Endothelial cell of umbilical vein (primary cell): ENCODE data around the gene L3MBTL3.

Source experiments
- CTCF ChIP-seq, 2 donors: IDR thresholded peaks; 1 replicate in 1 of 2; 2 replicates in 1 of 2; pipeline ENCODE4 v1.5.1; 2011; ENCODE audit warnings: low read length in 2 of 2, mild to moderate bottlenecking in 2 of 2, moderate library complexity in 2 of 2, control low read depth in 1 of 2, inconsistent platforms in 1 of 2, low read depth in 1 of 2; ENCODE audit not compliant: insufficient read depth in 1 of 2; ENCODE audit errors: extremely low read depth in 1 of 2
- EZH2 ChIP-seq: IDR thresholded peaks from 2 replicates; pipeline ENCODE4 v1.6.1; 2012; ENCODE audit warnings: borderline replicate concordance, low read depth, mild to moderate bottlenecking, moderate library complexity, low read length, inconsistent platforms; ENCODE audit not compliant: severe bottlenecking
- JUN ChIP-seq: IDR thresholded peaks from 2 replicates; pipeline ENCODE4 v1.6.1; 2011; ENCODE audit warnings: borderline replicate concordance, low read depth; ENCODE audit not compliant: insufficient read length, insufficient read depth

- TF ChIP-seq CTCF (IDR thresholded peaks at IDR 0.05; ENCODE audit: extremely low read depth in 1 of 2, insufficient read depth in 1 of 2, low read depth in 1 of 2, low read length in 2 of 2) (no peak), JUN (no peak), EZH2 (no peak)
Measured at GRCh38 chr6:129989396-129989795, 29.0 kb upstream of the L3MBTL3 start.
